Gastroesophageal sphincter (tissue), 4 donors: ENCODE results near the gene TUBB6. TPM values are rescaled to one million over a fixed set of nuclear protein-coding genes. Genes with fewer than 3 reads are reported as not detected.

Source experiments
- ATAC-seq: fragments of 150-250 bp; one replicate; pipeline ENCODE4 v1.9.1; 2016; ENCODE audit warnings: mild to moderate bottlenecking, moderate library complexity
- H3K27ac ChIP-seq, 4 donors: fragments of 200-600 bp; sonication (generic) in 3 of 4; 1 replicate in 3 of 4; 2 replicates in 1 of 4; pipeline ENCODE4 v1.5.1; 2016 to 2019
- H3K27me3 ChIP-seq: fragments of 200-600 bp; sonication (generic); one replicate; pipeline ENCODE4 v1.5.1; 2019
- H3K36me3 ChIP-seq, 2 donors: fragments of 200-600 bp; sonication (generic); one replicate each; pipeline ENCODE4 v1.5.1; 2019; ENCODE audit warnings: control low read depth in 1 of 2
- H3K4me1 ChIP-seq, 3 donors: fragments of 200-600 bp; sonication (generic); 1 replicate in 2 of 3; 2 replicates in 1 of 3; pipeline ENCODE4 v1.5.1; 2016 to 2019; ENCODE audit warnings: control low read depth in 2 of 3
- H3K4me3 ChIP-seq, 2 donors: fragments of 200-600 bp; sonication (generic); one replicate each; pipeline ENCODE4 v1.5.1; 2019; ENCODE audit warnings: mild to moderate bottlenecking in 1 of 2, moderate library complexity in 1 of 2
- H3K9me3 ChIP-seq, 3 donors: fragments of 200-600 bp; sonication (generic); one replicate each; pipeline ENCODE4 v1.5.1; 2017 to 2019; ENCODE audit warnings: control low read depth in 2 of 3
- CTCF ChIP-seq, 4 experiments: fragments of 200-600 bp in 2 of 4; fragments of 450-650 bp in 2 of 4; sonication (generic) in 1 of 4; IDR thresholded peaks; one replicate each; pipeline ENCODE4 v1.5.1; 2017 to 2019; ENCODE audit warnings: antibody characterized with exemption in 4 of 4, mild to moderate bottlenecking in 2 of 4, moderate library complexity in 2 of 4
- EP300 ChIP-seq: sonication (generic); formaldehyde crosslinking; IDR thresholded peaks from one replicate; pipeline ENCODE4 v1.6.1; 2017; ENCODE audit warnings: antibody characterized with exemption, mild to moderate bottlenecking
- POLR2A ChIP-seq, 2 donors: fragments of 450-650 bp; IDR thresholded peaks; one replicate each; pipeline ENCODE4 v1.6.1; 2017; ENCODE audit warnings: antibody characterized with exemption in 2 of 2, mild to moderate bottlenecking in 2 of 2, moderate library complexity in 1 of 2
- POLR2AphosphoS5 ChIP-seq: sonication (generic); formaldehyde crosslinking; IDR thresholded peaks from one replicate; pipeline ENCODE4 v1.6.1; 2017; ENCODE audit warnings: antibody characterized with exemption
- WGBS, 2 donors: methylation state at CpG; one replicate each; pipeline ENCODE4 v1.1.5; 2018; ENCODE audit warnings: low coverage in 1 of 2; 5-methylcytosine and 5-hydroxymethylcytosine counted together
- total RNA-seq, 4 donors: library from RNA; depleted of rRNA; stranded (reverse); fragments of >200 nt; gene quantifications; one replicate each; pipeline ENCODE4 v1.1.0, GENCODE V29; 2016

The TUBB6 gene
- total RNA-seq, 4 donors from 2014 or later: 398 to 983 (median 654) TPM

GRCh38 chr18:12318857-12319256 is 10.8 kb downstream of the TUBB6 start:
- no peak for ATAC-seq
- Histone ChIP-seq H3K27ac (peak overlapping the region in 3 of 4 donors; percentile 70 to 82 (median 79)), H3K27me3 (no peaks in the 10 kb centered on the region), H3K9me3 (no peaks in the 10 kb centered on the region), H3K4me3 (no peak overlapping the region), H3K36me3 (peaks cover 0 to 51% of the 10 kb centered on the region in 2 donors), H3K4me1 (peaks cover 16 to 81% (median 53%) of the 10 kb centered on the region in 3 donors)
- no peak for TF ChIP-seq POLR2A (IDR thresholded peaks at IDR 0.05)
- no peak for TF ChIP-seq POLR2AphosphoS5
- TF ChIP-seq EP300: no peak
- TF ChIP-seq CTCF (IDR thresholded peaks at IDR 0.05): no peak
- WGBS, 2 donors: 28 to 34% methylated on average over 2 to 3 of the region's 5 CpGs

GRCh38 chr18:12321333-12321732 is 13.3 kb downstream of the TUBB6 start:
- no peak for ATAC-seq
- WGBS, 2 donors: 31 to 40% methylated on average over 1 to 3 of the region's 4 CpGs
- Histone ChIP-seq H3K27ac (peak overlapping the region in 2 of 4 donors; percentile 41 to 44), H3K4me3 (no peak overlapping the region), H3K27me3 (no peaks in the 10 kb centered on the region), H3K4me1 (peaks cover 8 to 58% (median 28%) of the 10 kb centered on the region in 3 donors), H3K36me3 (peaks cover 0 to 66% of the 10 kb centered on the region in 2 donors), H3K9me3 (no peaks in the 10 kb centered on the region)
- no peak for TF ChIP-seq CTCF (IDR thresholded peaks at IDR 0.05)
- TF ChIP-seq EP300: no peak

- Histone ChIP-seq H3K36me3 (peaks cover 0 to 96% of the 10 kb centered on the region in 2 donors), H3K27me3 (no peaks in the 10 kb centered on the region), H3K4me1 (peaks cover 0 to 42% (median 9%) of the 10 kb centered on the region in 3 donors), H3K4me3 (no peak overlapping the region), H3K27ac (peak overlapping the region in 1 of 4 donors; percentile 81), H3K9me3 (no peaks in the 10 kb centered on the region)
- 91 to 93% methylated on average over 13 to 17 of the region's 58 CpGs for WGBS, 2 donors
- no peak for ATAC-seq
- no peak for TF ChIP-seq POLR2A (IDR thresholded peaks at IDR 0.05)
- no peak for TF ChIP-seq EP300
- TF ChIP-seq CTCF (IDR thresholded peaks at IDR 0.05): no peak
- no peak for TF ChIP-seq POLR2AphosphoS5
Observed at GRCh38 chr18:12324991-12325725, 17.1 kb downstream of the TUBB6 start.

- 94% methylated on average over 10 of the region's 29 CpGs; no CpG with 5 or more reads in 1 of the 2 donors for WGBS, 2 donors
- TF ChIP-seq EP300 (no peak), POLR2A (IDR thresholded peaks at IDR 0.05) (no peak), POLR2AphosphoS5 (no peak), CTCF (IDR thresholded peaks at IDR 0.05) (no peak)
- Histone ChIP-seq H3K4me3 (no peak overlapping the region), H3K36me3 (peaks cover 0 to 96% of the 10 kb centered on the region in 2 donors), H3K9me3 (no peaks in the 10 kb centered on the region), H3K27ac (peak overlapping the region in 2 of 4 donors; percentile 71 to 81), H3K27me3 (no peaks in the 10 kb centered on the region), H3K4me1 (peaks cover 0 to 36% (median 8%) of the 10 kb centered on the region in 3 donors)
- no peak for ATAC-seq
Observed at GRCh38 chr18:12325726-12326245, 17.7 kb downstream of the TUBB6 start.
